GM18861 (cell line): ENCODE data around the gene RAE1.

Experiments used
- ATAC-seq: cut with Tn5 transposase; IDR thresholded peaks from one replicate; pipeline ENCODE4 v1.9.1; 2021; ENCODE audit not compliant: unreplicated experiment

The RAE1 gene

DNA sequence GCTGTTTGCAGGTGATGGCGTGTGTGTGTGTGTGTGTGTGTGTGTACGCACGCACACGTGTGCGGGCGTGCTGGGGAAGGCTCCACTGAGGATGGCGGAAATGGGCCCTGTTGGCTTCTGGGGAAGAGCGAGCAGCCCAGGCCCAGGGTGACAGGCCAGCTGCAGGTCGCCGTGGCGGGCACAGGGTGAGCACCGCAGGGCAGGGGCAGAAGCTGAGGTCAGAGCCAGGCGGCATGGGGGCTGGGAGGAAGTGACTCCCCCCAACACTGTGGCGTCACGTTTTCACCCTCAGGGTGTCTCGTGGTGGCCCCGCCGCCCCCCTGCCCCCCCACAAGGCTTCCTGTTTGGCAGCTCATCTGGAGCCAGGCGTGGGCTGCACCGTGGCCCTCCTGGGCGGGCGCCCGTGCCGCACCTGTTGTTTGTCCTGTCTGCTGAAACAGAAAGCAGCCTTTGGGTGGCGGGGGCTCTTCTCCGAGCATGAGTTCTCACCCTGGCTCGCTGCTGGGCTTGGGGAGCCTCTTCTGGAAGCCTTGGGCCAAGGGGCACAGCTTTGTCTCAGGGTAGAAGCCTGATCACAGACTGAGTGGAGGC is 47.3 kb downstream of the RAE1 start:
- ATAC-seq = peak; percentile 44

DNA sequence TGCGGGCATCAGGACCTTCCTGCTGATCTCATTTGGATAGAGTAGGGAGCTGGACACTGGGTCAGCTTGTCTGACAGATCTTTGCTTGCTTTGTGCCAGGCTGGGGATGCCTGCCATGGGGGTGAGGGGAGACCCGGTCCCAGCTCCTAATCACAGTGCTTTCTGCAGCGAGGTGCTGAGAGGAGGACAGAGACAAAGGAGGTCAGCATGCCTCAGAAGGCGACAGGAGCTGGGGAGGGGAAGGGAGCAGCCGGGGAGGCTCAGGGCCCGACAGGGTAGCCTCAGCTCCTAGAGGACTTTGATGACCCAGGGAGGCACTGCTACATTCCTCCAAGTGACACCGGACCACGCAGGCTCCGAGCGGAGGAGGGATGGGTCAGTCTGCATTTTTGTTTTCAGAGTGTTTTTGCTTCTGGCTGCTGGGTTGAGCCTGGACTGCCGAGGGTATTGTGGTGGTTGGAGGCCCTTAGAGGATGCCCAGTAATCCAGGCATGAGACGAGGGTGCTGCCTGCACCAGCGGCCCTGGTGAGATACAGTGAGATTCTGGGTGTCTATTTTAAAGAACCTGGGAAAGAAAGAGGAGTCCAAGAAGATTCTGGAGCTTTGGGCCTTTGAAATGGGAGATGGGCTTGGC is 48.0 kb downstream of the RAE1 start:
- ATAC-seq = no peak

- peak; percentile 29 for ATAC-seq
Measured at GRCh38 chr20:57399587-57400155, 48.6 kb downstream of the RAE1 start.

DNA sequence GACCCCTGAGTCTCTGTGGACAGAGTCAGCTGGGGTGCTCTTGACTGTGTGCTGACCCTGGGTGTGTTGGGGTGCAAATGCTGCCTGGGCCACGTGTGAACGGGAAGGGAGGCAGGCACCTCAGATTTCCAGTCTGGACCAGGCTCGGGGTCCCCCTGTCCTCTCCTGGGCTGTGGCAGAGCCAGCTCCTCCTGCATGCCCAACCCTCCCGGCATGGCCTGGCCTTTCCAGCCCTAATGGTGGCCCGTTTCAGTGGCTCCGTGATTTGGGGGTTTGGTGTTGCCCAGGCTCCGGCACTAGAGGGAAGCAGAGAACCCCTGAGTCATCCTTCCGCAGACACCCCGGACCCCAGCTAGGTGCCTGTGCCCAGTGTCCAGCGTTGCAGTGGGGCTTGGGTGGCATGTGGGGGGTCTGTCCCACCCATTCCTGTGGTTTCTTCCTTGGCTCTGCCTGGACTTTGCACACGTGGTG is 49.2 kb downstream of the RAE1 start:
- ATAC-seq = no peak

GRCh38 chr20:57400821-57401564 is 49.9 kb downstream of the RAE1 start:
- peak; percentile 35 for ATAC-seq

GRCh38 chr20:57401565-57401918 is 50.5 kb downstream of the RAE1 start:
- no peak for ATAC-seq

- ATAC-seq = no peak
Measured at GRCh38 chr20:57402206-57403125, 51.4 kb downstream of the RAE1 start.

DNA sequence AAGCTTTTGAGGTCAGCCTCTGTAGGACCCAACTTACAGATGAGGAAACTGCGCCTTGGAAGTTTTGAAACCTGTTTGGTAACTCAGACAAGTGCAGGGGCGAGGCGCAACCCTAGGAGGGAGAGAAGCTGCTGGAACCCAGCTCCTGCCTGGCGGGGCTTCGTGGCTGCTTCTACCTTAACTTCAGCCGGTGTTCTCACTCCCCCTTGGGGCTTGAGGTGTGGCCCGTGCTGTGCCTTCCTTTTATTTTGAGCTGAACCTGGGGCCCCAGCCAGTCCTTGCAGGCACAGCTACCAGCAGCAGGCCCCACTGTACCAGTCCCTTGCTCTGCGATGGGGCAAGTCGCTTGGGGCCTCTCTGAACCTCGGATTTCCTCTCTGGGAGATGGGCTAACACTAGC is 52.2 kb downstream of the RAE1 start:
- no peak for ATAC-seq

DNA sequence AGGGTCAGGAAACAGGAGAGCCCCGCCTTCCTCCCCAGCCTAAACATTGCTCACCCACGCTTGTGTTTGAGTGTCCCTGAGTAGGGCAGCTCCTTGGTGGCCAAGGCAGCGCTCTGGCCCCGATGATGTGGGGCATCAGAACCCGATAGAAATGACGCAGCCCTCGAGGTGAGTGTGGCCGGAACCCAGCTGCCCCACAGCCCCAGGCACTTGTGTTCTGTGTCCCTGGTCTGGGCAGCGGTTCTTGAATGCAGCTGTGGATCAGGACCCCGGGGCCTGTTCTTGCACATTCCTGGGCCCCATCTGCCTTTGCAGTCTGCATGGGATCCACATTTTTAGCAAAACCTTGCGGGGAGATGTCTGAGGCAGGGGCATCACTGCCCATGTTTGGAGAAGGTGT is 53.0 kb downstream of the RAE1 start:
- no peak for ATAC-seq

DNA sequence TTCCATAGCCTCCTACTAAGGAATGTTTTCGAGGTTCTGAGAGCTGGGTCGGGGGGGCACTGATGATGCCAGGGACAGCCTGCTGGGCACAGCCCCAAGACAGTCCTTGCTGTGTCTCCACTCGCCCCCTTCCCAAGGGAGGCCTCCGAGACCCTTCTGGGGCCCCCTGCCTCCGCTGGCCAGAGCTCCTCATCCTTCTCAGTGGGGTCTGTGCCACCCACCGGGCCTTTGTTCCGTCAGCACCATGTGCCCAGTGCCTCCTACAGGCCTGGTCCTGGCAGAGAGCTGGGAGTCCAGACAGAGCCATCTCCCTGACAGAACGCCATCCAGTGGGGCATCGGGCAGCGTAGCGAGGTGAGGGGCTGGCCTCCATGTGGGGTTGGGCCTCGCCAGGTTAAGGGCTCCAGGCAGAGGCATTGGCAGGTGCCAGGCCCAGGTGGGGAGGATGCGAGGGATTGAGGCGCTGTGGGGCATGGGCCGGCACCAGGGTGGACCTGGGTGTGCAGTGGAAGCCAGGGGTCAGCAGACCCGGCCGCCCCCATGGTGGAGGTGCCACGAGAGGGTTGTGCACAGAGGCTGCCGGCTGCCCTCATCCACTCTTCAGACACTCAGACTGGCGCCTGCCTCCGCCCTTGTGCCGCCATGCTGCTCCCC is 53.5 kb downstream of the RAE1 start:
- ATAC-seq = no peak

- no peak for ATAC-seq
Measured at GRCh38 chr20:57405236-57406016, 54.4 kb downstream of the RAE1 start.

DNA sequence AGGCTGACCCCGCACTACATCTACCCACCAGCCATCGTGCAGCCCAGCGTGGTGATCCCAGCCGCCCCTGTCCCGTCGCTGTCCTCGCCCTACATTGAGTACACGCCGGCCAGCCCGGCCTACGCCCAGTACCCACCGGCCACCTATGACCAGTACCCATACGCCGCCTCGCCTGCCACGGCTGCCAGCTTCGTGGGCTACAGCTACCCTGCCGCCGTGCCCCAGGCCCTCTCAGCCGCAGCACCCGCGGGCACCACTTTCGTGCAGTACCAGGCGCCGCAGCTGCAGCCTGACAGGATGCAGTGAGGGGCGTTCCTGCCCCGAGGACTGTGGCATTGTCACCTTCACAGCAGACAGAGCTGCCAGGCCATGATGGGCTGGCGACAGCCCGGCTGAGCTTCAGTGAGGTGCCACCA is 56.5 kb downstream of the RAE1 start:
- no peak for ATAC-seq

- no peak for ATAC-seq
Measured at GRCh38 chr20:57408131-57408530, 57.1 kb downstream of the RAE1 start.

- ATAC-seq = no peak
Measured at GRCh38 chr20:57408536-57409233, 57.6 kb downstream of the RAE1 start.

GRCh38 chr20:57409316-57409671 is 58.2 kb downstream of the RAE1 start:
- no peak for ATAC-seq

- no peak for ATAC-seq
Measured at GRCh38 chr20:57409672-57410397, 58.8 kb downstream of the RAE1 start.

- ATAC-seq = no peak
Measured at GRCh38 chr20:57410398-57410920, 59.4 kb downstream of the RAE1 start.

GRCh38 chr20:57410924-57411323 is 59.9 kb downstream of the RAE1 start:
- ATAC-seq = no peak
